Thoracic aorta (tissue), 2 donors: ENCODE results near the gene DNAH12. TPM values are rescaled to one million over a fixed set of nuclear protein-coding genes. Genes with fewer than 3 reads are reported as not detected.
A peak's percentile ranks its signal among the peaks of the same experiment; 100 is the strongest.

Experiments used
- ATAC-seq: fragments of 150-250 bp; one replicate; pipeline ENCODE4 v1.8.0; 2017; ENCODE audit warnings: low read depth; ENCODE audit not compliant: insufficient number of reproducible peaks, low FRiP score
- DNase-seq: peaks from one replicate; pipeline ENCODE4 v3.0.0-alpha.2; 2020; ENCODE audit warnings: low spot score
- H3K27ac ChIP-seq, 2 donors: fragments of 200-600 bp; sonication (generic); 1 replicate in 1 of 2; 2 replicates in 1 of 2; pipeline ENCODE4 v1.5.1; 2016; ENCODE audit warnings: mild to moderate bottlenecking in 2 of 2, moderate library complexity in 2 of 2
- H3K27me3 ChIP-seq: fragments of 200-600 bp; sonication (generic); replicated peaks from 2 replicates; pipeline ENCODE4 v1.6.0; 2016; ENCODE audit warnings: mild to moderate bottlenecking; ENCODE audit not compliant: insufficient read depth
- H3K36me3 ChIP-seq: fragments of 200-600 bp; sonication (generic); one replicate; pipeline ENCODE4 v1.5.1; 2016
- H3K4me1 ChIP-seq, 2 donors: fragments of 200-600 bp; sonication (generic); 1 replicate in 1 of 2; 2 replicates in 1 of 2; pipeline versions ENCODE4 v1.5.1 to v1.6.0; 2016; ENCODE audit warnings: low read depth in 2 of 2, mild to moderate bottlenecking in 1 of 2; ENCODE audit not compliant: control insufficient read depth in 1 of 2
- H3K4me3 ChIP-seq: fragments of 200-600 bp; sonication (generic); 2 replicates; pipeline ENCODE4 v1.5.1; 2016; ENCODE audit warnings: mild to moderate bottlenecking
- H3K9me3 ChIP-seq: fragments of 200-600 bp; sonication (generic); 2 replicates; pipeline ENCODE4 v1.5.1; 2016
- total RNA-seq, 2 donors: library from RNA; depleted of rRNA; stranded (reverse); fragments of >200 nt; gene quantifications; one replicate each; pipeline versions ENCODE4 v1.1.0 to v1.2.3, GENCODE V29; 2016
- TF ChIP-seq, protein P1 (sequence below): fragments of 200-600 bp; sonication (generic); IDR thresholded peaks from one replicate; pipeline ENCODE4 v1.5.1; 2019; ENCODE audit warnings: antibody characterized with exemption

Gene DNAH12
- total RNA-seq, 2 donors from 2014 or later: 0.14 to 0.95 TPM

DNA sequence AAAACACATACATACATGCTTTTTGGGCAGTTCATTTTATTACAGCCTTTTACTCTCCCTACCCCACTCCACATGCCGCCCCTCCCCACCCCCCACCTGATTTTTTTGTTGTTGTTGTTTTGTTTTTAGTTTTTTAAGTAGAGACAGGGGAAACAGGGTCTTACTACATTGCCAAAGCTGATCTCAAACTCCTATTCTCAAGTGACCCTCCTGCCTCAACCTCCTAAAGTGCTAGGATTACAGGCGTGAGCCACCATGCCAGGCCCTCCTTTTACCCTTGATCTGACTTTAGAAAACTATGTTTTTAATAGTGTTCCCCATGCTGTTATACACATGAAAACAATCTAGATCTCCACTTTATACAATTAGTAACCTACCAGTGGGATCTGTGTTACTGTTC, 26.7 kb upstream of the DNAH12 start:
- ATAC-seq (no peak), DNase-seq (no peak)
- Histone ChIP-seq H3K9me3 (no peaks in the 10 kb centered on the region), H3K4me1 (peaks cover 0 to 2% of the 10 kb centered on the region in 2 donors), H3K27me3 (no peaks in the 10 kb centered on the region), H3K36me3 (peaks cover 43% of the 10 kb centered on the region), H3K4me3 (no peak overlapping the region), H3K27ac (no peak overlapping the region)
- TF ChIP-seq, protein P1, sequence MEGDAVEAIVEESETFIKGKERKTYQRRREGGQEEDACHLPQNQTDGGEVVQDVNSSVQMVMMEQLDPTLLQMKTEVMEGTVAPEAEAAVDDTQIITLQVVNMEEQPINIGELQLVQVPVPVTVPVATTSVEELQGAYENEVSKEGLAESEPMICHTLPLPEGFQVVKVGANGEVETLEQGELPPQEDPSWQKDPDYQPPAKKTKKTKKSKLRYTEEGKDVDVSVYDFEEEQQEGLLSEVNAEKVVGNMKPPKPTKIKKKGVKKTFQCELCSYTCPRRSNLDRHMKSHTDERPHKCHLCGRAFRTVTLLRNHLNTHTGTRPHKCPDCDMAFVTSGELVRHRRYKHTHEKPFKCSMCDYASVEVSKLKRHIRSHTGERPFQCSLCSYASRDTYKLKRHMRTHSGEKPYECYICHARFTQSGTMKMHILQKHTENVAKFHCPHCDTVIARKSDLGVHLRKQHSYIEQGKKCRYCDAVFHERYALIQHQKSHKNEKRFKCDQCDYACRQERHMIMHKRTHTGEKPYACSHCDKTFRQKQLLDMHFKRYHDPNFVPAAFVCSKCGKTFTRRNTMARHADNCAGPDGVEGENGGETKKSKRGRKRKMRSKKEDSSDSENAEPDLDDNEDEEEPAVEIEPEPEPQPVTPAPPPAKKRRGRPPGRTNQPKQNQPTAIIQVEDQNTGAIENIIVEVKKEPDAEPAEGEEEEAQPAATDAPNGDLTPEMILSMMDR: no peak

DNA sequence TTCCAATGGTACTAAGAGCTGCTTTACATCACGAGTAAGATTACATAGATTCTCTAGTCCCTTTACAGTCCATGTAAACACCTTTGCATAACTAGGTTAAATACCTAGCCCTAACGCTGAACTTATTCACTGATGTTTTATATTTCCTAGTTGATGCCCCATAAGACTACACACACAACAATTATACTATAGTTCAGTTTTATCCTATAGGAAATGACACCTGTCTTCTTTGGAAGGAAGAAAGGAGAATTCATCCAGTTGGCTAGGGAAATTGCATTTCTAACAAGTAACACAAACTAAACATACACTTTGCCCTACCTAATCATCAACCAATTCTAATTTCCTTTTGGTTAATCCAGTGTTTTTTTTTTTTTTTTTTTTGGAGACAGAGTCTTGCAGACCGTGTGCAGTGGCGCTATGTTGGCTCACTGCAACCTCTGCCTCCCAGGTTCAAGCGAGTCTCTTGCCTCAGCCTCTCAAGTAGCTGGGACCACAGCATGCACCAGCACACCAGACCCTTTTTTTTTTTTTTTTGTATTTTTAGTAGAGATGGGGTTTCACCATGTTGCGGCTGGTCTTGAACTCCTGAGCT, 25.8 kb upstream of the DNAH12 start:
- H3K4me3 ChIP-seq: no peak overlapping the region
- no peaks in the 10 kb centered on the region for H3K27me3 ChIP-seq
- TF ChIP-seq, protein P1: no peak
- peaks cover 42% of the 10 kb centered on the region for H3K36me3 ChIP-seq
- no peak for ATAC-seq
- no peak for DNase-seq
- no peaks in the 10 kb centered on the region for H3K9me3 ChIP-seq
- no peak overlapping the region for H3K27ac ChIP-seq
- H3K4me1 ChIP-seq: no peaks in the 10 kb centered on the region

DNA sequence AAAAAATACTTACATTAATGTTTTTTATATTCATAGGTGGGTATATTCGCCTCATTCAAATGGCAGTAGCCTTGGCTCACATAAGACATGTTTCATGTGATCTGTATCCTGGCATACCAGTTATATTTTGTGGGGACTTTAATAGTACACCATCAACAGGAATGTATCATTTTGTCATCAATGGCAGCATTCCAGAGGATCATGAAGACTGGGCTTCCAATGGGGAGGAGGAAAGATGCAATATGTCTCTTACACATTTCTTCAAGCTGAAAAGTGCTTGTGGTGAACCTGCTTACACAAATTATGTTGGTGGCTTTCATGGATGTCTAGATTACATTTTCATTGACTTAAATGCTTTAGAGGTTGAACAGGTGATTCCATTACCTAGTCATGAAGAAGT, 15.4 kb upstream of the DNAH12 start:
- ATAC-seq: no peak
- no peak overlapping the region for H3K27ac ChIP-seq
- no peaks in the 10 kb centered on the region for H3K9me3 ChIP-seq
- no peak for DNase-seq
- peaks cover 24 to 31% of the 10 kb centered on the region in 2 donors for H3K4me1 ChIP-seq
- no peaks in the 10 kb centered on the region for H3K36me3 ChIP-seq
- TF ChIP-seq, protein P1: no peak
- H3K4me3 ChIP-seq: no peak overlapping the region
- H3K27me3 ChIP-seq: no peaks in the 10 kb centered on the region

DNA sequence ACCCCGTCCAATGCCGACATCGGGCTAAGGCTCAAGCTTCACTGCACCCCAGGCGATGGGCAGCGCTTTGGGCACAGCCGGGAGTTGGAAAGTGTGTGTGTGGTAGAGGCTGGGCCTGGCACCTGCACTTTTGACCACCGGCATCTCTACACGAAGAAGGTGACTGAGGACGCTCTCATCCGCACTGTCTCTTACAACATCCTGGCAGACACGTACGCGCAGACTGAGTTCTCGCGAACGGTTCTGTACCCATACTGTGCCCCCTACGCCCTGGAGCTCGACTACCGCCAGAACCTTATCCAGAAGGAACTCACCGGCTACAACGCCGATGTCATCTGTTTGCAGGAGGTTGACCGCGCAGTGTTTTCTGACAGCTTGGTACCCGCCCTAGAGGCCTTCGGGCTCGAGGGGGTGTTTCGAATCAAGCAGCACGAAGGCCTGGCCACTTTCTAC, 13.0 kb upstream of the DNAH12 start:
- ATAC-seq (no peak), DNase-seq (no peak)
- Histone ChIP-seq H3K4me3 (peak overlapping the region; percentile 78), H3K9me3 (no peaks in the 10 kb centered on the region), H3K27me3 (no peaks in the 10 kb centered on the region), H3K27ac (peak overlapping the region in 1 of 2 donors; percentile 89), H3K4me1 (peaks cover 24 to 31% of the 10 kb centered on the region in 2 donors), H3K36me3 (no peaks in the 10 kb centered on the region)
- TF ChIP-seq, protein P1: no peak

DNA sequence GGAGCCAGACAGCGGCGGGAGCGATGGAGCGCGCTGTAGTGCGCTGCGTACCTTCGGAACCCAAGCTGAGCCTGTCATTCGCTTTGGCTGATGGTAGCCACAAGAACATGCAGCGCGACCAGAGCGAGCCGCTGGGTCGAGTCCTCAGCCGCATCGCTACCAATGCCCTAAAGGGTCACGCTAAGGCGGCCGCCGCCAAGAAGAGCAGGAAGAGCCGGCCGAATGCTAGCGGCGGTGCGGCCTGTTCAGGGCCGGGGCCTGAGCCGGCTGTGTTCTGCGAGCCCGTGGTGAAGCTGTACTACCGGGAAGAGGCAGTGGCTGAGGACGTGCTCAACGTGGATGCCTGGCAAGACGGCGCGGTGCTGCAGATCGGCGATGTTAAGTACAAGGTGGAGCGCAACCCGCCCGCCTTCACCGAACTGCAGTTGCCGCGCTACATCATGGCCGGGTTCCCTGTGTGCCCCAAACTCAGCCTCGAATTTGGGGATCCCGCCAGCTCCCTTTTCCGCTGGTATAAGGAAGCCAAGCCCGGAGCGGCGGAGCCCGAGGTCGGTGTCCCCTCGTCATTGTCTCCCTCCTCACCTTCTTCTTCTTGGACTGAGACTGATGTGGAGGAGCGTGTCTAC, 12.4 kb upstream of the DNAH12 start:
- peak overlapping the region; percentile 78 for H3K4me3 ChIP-seq
- DNase-seq (no peak), ATAC-seq (peak; percentile 29)
- TF ChIP-seq, protein P1: no peak
- H3K27ac ChIP-seq: peak overlapping the region; percentile 79 to 89
- H3K4me1 ChIP-seq: peaks cover 24 to 31% of the 10 kb centered on the region in 2 donors
- no peaks in the 10 kb centered on the region for H3K27me3 ChIP-seq
- no peaks in the 10 kb centered on the region for H3K9me3 ChIP-seq
- H3K36me3 ChIP-seq: no peaks in the 10 kb centered on the region
